Endothelial cell of umbilical vein (primary cell): ENCODE data around the gene DENND4A. TPM values are rescaled to one million over a fixed set of nuclear protein-coding genes. Genes with fewer than 3 reads are reported as not detected.

Source experiments
- BruUV-seq: library from RNA; stranded (reverse); fragments of 400-500 nt; replicated peaks from 2 replicates; lab custom pipeline; 2021; lab: Mats Ljungman, UMichigan
- CTCF ChIA-PET: fragments of 300-600, 350-600 bp; sonication (Branson Sonifier 250); formaldehyde crosslinking; loops from one replicate; lab custom pipeline; 2021; ENCODE audit warnings: antibody characterized with exemption, inconsistent platforms; lab: Charles Lee
- POLR2A ChIA-PET: fragments of 300-600, 350-600 bp; sonication (Branson Sonifier 250); formaldehyde crosslinking; loops from one replicate; lab custom pipeline; 2021; ENCODE audit warnings: antibody characterized with exemption, inconsistent platforms; lab: Charles Lee
- DNase-seq: peaks from one replicate; pipeline ENCODE4 v3.0.0-alpha.2; 2011; ENCODE audit warnings: low read depth, low spot score
- FAIRE-seq: peaks from 2 replicates; lab custom pipeline; 2011; peaks lifted over from hg19 to GRCh38; lab: Jason Lieb, UNC
- H2AFZ ChIP-seq: 2 replicates; pipeline ENCODE4 v1.6.0; 2012; ENCODE audit warnings: low read depth, low read length, control low read depth, inconsistent platforms
- H3K27ac ChIP-seq: 2 replicates; pipeline ENCODE4 v1.5.1; 2011; ENCODE audit warnings: low read depth, mild to moderate bottlenecking, control low read depth, low read length, moderate library complexity; ENCODE audit not compliant: insufficient read depth
- H3K27me3 ChIP-seq, 2 experiments: 2 replicates each; pipeline versions ENCODE4 v1.6.0 to v1.6.1; 2011; ENCODE audit warnings: low read length in 2 of 2, mixed read lengths in 1 of 2; ENCODE audit not compliant: control insufficient read depth in 2 of 2, insufficient read depth in 2 of 2
- H3K36me3 ChIP-seq, 2 experiments: 2 replicates in 1 of 2; 3 replicates in 1 of 2; pipeline ENCODE4 v1.5.1; 2011; ENCODE audit warnings: low read length in 2 of 2, mild to moderate bottlenecking in 1 of 2, moderate library complexity in 1 of 2; ENCODE audit not compliant: control insufficient read depth in 2 of 2, insufficient read depth in 2 of 2; ENCODE audit errors: extremely low read depth in 1 of 2
- H3K4me1 ChIP-seq: 3 replicates; pipeline ENCODE4 v1.5.1; 2011; ENCODE audit warnings: mild to moderate bottlenecking, low read length; ENCODE audit not compliant: control insufficient read depth, insufficient read depth; ENCODE audit errors: extremely low read depth
- H3K4me2 ChIP-seq: 2 replicates; pipeline ENCODE4 v1.6.1; 2011; ENCODE audit warnings: low read length, control low read depth, mixed read lengths; ENCODE audit not compliant: insufficient read depth
- H3K4me3 ChIP-seq, 3 experiments: fragments of 200-600 bp in 1 of 3; sonication (generic), shearing (Covaris generic) in 1 of 3; replicated peaks in 1 of 3; 2 replicates each; pipeline ENCODE4 v1.5.1; 2011 to 2016; ENCODE audit warnings: control low read depth in 3 of 3, low read length in 3 of 3, mild to moderate bottlenecking in 2 of 3, inconsistent platforms in 1 of 3, low read depth in 1 of 3, moderate library complexity in 1 of 3; ENCODE audit not compliant: insufficient read depth in 1 of 3
- H3K79me2 ChIP-seq: 2 replicates; pipeline ENCODE4 v1.6.0; 2012; ENCODE audit warnings: low read length, inconsistent platforms; ENCODE audit not compliant: control insufficient read depth, insufficient read depth
- H3K9ac ChIP-seq: replicated peaks from 2 replicates; pipeline ENCODE3; 2011; ENCODE audit warnings: low read length, control low read depth; ENCODE audit not compliant: insufficient read depth; ENCODE audit errors: extremely low read depth
- H3K9me1 ChIP-seq: replicated peaks from 3 replicates; pipeline ENCODE4 v1.6.0; 2011; ENCODE audit warnings: mild to moderate bottlenecking, low read length; ENCODE audit not compliant: control insufficient read depth, insufficient read depth; ENCODE audit errors: extremely low read depth
- H3K9me3 ChIP-seq: replicated peaks from 2 replicates; pipeline ENCODE4 v1.5.1; 2012; ENCODE audit warnings: low read length, inconsistent platforms; ENCODE audit not compliant: control insufficient read depth, insufficient read depth
- H4K20me1 ChIP-seq: replicated peaks from 2 replicates; pipeline ENCODE3; 2011; ENCODE audit warnings: mild to moderate bottlenecking, low read length; ENCODE audit not compliant: control insufficient read depth, insufficient read depth; ENCODE audit errors: extremely low read depth
- EZH2 ChIP-seq: IDR thresholded peaks from 2 replicates; pipeline ENCODE4 v1.6.1; 2012; ENCODE audit warnings: borderline replicate concordance, low read depth, mild to moderate bottlenecking, moderate library complexity, low read length, inconsistent platforms; ENCODE audit not compliant: severe bottlenecking
- FOS ChIP-seq: IDR thresholded peaks from 2 replicates; pipeline ENCODE4 v1.6.1; 2011; ENCODE audit warnings: mild to moderate bottlenecking, low read length, moderate library complexity, borderline replicate concordance; ENCODE audit not compliant: insufficient read depth
- GATA2 ChIP-seq: IDR thresholded peaks from 2 replicates; pipeline ENCODE4 v1.7.0; 2011; ENCODE audit warnings: low read depth, mild to moderate bottlenecking, moderate library complexity, mixed read lengths, low read length; ENCODE audit not compliant: insufficient read length, insufficient read depth
- JUN ChIP-seq: IDR thresholded peaks from 2 replicates; pipeline ENCODE4 v1.6.1; 2011; ENCODE audit warnings: borderline replicate concordance, low read depth; ENCODE audit not compliant: insufficient read length, insufficient read depth
- MYC ChIP-seq: IDR thresholded peaks from one replicate; pipeline ENCODE4 v1.6.1; 2011; ENCODE audit warnings: mild to moderate bottlenecking, low read depth, low read length
- POLR2A ChIP-seq: IDR thresholded peaks from 2 replicates; pipeline ENCODE4 v1.6.1; 2012; ENCODE audit warnings: low read depth, mild to moderate bottlenecking, control low read depth, low read length
- POLR2AphosphoS5 ChIP-seq: IDR thresholded peaks from 2 replicates; pipeline ENCODE4 v1.6.1; 2012; ENCODE audit warnings: low read depth, mild to moderate bottlenecking, control low read depth, low read length, moderate library complexity; ENCODE audit not compliant: insufficient read depth
- dilution Hi-C: fragments of 300-500 bp; cut with MboI; formaldehyde crosslinking; loops from one replicate; pipeline ENCODE4 v1.15.0; 2019; ENCODE audit warnings: low sequenced_read_pairs; ENCODE audit not compliant: extremely low pct_ligation_motif_present
- intact Hi-C: fragments of 100-400 bp; cut with micrococcal nuclease; formaldehyde crosslinking; loops from one replicate; pipeline ENCODE4 v1.10.0; 2022
- polyA plus RNA-seq, 4 experiments: library from polyadenylated mRNA; depleted of rRNA in 3 of 4; stranded (reverse) in 3 of 4; unstranded in 1 of 4; fragments of >200 nt; gene quantifications; 2 replicates each; pipeline versions ENCODE4 v1.2.1 to v1.2.3, GENCODE V29; 2011 to 2012; ENCODE audit warnings: missing spikeins in 1 of 4
- total RNA-seq: library from RNA; stranded (reverse); gene quantifications from 2 replicates; pipeline ENCODE4 v1.2.3, GENCODE V29; 2021
- TF ChIP-seq, protein P1 (sequence below), 2 donors: IDR thresholded peaks; 1 replicate in 1 of 2; 2 replicates in 1 of 2; pipeline ENCODE4 v1.5.1; 2011; ENCODE audit warnings: low read length in 2 of 2, mild to moderate bottlenecking in 2 of 2, moderate library complexity in 2 of 2, control low read depth in 1 of 2, inconsistent platforms in 1 of 2, low read depth in 1 of 2; ENCODE audit not compliant: insufficient read depth in 1 of 2; ENCODE audit errors: extremely low read depth in 1 of 2
- TF ChIP-seq, protein P2 (sequence below): IDR thresholded peaks from 2 replicates; pipeline ENCODE4 v1.6.1; 2011; ENCODE audit not compliant: insufficient read depth, insufficient read length

Gene DENND4A
- total and polyA plus RNA-seq, 2 donors (not counting 3 experiments of a cell fraction or from before 2014, with no cell fraction given) = 5.7 to 22.2 TPM

DNA sequence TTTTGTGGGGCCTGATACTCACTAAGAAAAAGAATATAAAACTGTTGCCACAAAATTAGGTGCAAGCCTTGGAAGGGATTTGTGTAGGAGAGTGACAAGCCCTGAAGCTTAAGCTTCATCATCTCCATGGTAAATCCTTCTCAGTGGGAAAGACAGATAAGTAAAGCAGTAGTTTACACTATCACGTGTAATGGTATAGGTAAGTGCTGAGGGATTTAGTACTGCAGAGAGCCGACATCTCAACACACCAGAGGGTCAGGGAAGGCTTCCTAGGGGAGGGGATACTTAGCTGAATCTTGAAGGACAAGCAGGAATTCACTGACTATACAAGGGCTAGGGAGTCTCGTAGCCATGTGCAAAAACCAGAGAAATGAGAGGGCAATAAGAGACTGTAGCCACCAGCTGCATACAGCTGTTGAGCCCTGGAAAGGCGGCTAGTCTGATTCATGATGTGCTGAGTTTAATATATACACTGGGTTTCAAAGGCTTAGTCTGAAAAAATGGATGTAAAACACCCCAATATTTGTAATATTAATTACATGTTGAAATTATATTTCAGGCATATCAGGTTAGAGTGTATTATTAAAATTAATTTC, 159.2 kb downstream of the DENND4A start:
- H3K9me1 ChIP-seq = no peaks in the 10 kb centered on the region
- H2AFZ ChIP-seq = no peak overlapping the region
- intact Hi-C loops = loop anchor here (10.0 kb wide), 1 partner anchor 312 kb away; no protein-coding TSS in a partner anchor
- no peak overlapping the region for H3K9ac ChIP-seq
- DNase-seq = no peak
- POLR2A ChIA-PET = no interaction called here
- dilution Hi-C loops = no loop called here
- no peaks in the 10 kb centered on the region for H3K79me2 ChIP-seq
- H3K9me3 ChIP-seq = no peaks in the 10 kb centered on the region
- no peak overlapping the region for H3K27ac ChIP-seq
- no peaks in the 10 kb centered on the region for H3K27me3 ChIP-seq
- CTCF ChIA-PET = no interaction called here
- H3K4me2 ChIP-seq = no peak overlapping the region
- FAIRE-seq = no peak
- TF ChIP-seq JUN = no peak
- no peak for TF ChIP-seq MYC
- no peak for TF ChIP-seq GATA2
- TF ChIP-seq POLR2A = no peak
- TF ChIP-seq, protein P1, sequence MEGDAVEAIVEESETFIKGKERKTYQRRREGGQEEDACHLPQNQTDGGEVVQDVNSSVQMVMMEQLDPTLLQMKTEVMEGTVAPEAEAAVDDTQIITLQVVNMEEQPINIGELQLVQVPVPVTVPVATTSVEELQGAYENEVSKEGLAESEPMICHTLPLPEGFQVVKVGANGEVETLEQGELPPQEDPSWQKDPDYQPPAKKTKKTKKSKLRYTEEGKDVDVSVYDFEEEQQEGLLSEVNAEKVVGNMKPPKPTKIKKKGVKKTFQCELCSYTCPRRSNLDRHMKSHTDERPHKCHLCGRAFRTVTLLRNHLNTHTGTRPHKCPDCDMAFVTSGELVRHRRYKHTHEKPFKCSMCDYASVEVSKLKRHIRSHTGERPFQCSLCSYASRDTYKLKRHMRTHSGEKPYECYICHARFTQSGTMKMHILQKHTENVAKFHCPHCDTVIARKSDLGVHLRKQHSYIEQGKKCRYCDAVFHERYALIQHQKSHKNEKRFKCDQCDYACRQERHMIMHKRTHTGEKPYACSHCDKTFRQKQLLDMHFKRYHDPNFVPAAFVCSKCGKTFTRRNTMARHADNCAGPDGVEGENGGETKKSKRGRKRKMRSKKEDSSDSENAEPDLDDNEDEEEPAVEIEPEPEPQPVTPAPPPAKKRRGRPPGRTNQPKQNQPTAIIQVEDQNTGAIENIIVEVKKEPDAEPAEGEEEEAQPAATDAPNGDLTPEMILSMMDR (IDR thresholded peaks at IDR 0.05; ENCODE audit: extremely low read depth in 1 of 2, insufficient read depth in 1 of 2, low read depth in 1 of 2, low read length in 2 of 2) = no peak
- no peak for TF ChIP-seq FOS
- no peak for TF ChIP-seq EZH2
- TF ChIP-seq, protein P2, sequence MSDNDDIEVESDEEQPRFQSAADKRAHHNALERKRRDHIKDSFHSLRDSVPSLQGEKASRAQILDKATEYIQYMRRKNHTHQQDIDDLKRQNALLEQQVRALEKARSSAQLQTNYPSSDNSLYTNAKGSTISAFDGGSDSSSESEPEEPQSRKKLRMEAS = no peak
- no peak for TF ChIP-seq POLR2AphosphoS5
- H3K4me3 ChIP-seq = no peak overlapping the region
- no peaks in the 10 kb centered on the region for H3K36me3 ChIP-seq
- no TSS peak for BruUV-seq
- H3K4me1 ChIP-seq = no peaks in the 10 kb centered on the region
- H4K20me1 ChIP-seq = no peaks in the 10 kb centered on the region
